Measurements from ENCODE around the gene CITED4. TPM values are rescaled to one million over a fixed set of nuclear protein-coding genes. Genes with fewer than 3 reads are reported as not detected.

Gene CITED4
- total and polyA plus RNA-seq, 9 of the 15 experiments (the other 6 are each of a cell fraction or from before 2014, with no cell fraction given), result 0.11 to 1.2 (median 0.17) TPM; not detected in 2

DNA sequence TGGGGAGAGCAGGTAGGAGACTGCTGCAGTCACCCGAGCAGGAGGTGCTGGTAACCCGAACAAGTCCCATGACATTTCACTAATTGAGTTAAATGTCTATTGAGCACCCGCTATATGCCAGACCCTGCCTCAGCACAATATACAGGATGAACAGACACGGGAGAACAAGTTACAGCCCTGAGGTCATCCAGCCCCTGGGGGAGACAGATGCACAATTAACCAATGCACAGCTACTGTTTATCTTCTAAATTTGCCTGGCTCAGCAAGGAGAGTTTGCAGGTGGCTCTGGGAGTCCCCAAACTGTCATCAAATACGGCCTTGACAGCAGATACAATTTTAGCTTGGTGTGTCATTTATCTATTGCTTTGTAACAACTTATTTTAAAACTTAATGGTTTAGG, 18.1 kb downstream of the CITED4 start:
- no peaks in the 10 kb centered on the region for H3K9me1 ChIP-seq (ENCODE audit: control insufficient read depth, insufficient read depth, low read length)
- no peak overlapping the region for H3K4me2 ChIP-seq (ENCODE audit: insufficient read depth, low read length)
- ChIA-PET CTCF (ENCODE audit: low intra/inter-chr PET ratio) (interaction anchor here (0.6 kb wide), 1 partner anchor 80 kb away, joined by 3 read pairs; no protein-coding TSS in a partner anchor), POLR2A (interaction anchor here (0.6 to 0.7 kb wide), 2 partner anchors 15 to 106 kb away, joined by 3 read pairs; no protein-coding TSS in a partner anchor)
- H3K4me3 ChIP-seq, result no peak overlapping the region
- H3K9ac ChIP-seq (ENCODE audit: insufficient read depth in 1 of 2, low read depth in 2 of 2, low read length in 2 of 2), result no peak overlapping the region
- WGBS (ENCODE audit: insufficient coverage, low coverage, missing lambda C conversion rate), result 61% methylated on average over 5 of the region's 5 CpGs
- H3K9me3 ChIP-seq (replicated peaks; ENCODE audit: control insufficient read depth, insufficient read depth, low read depth, low read length), result no peaks in the 10 kb centered on the region; the same call in 1 of the 2 replicates
- ATAC-seq (no peak), FAIRE-seq (no peak), DNase-seq (ENCODE audit: extremely low read depth in 1 of 4, low spot score in 3 of 4) (no peak)
- no peaks in the 10 kb centered on the region for H3K79me2 ChIP-seq (ENCODE audit: control insufficient read depth, insufficient read depth, low read length)
- H3K27ac ChIP-seq (ENCODE audit: extremely low read depth, low read depth, low read length), result no peak overlapping the region
- H4K20me1 ChIP-seq (replicated peaks; ENCODE audit: control insufficient read depth, insufficient read depth, low read length), result no peaks in the 10 kb centered on the region
- in situ Hi-C loops (cut with MboI) (loop anchor here (5.0 kb wide), 2 partner anchors 62 to 217 kb away; partner anchors contain the start of gene KCNQ4), intact Hi-C loops (cut with micrococcal nuclease) (no loop called here)
- peaks cover 17 to 48% of the 10 kb centered on the region in 2 experiments for H3K4me1 ChIP-seq (replicated peaks in 1 of 2; ENCODE audit: control insufficient read depth in 2 of 2, insufficient read depth in 2 of 2, low read length in 2 of 2)
- no peaks in the 10 kb centered on the region for H3K36me3 ChIP-seq (ENCODE audit: control insufficient read depth, insufficient read depth, low read length)
- H2AFZ ChIP-seq (ENCODE audit: low read depth, low read length), result no peak overlapping the region
- no peaks in the 10 kb centered on the region for H3K27me3 ChIP-seq (ENCODE audit: control insufficient read depth in 2 of 2, insufficient read depth in 2 of 2, low read length in 2 of 2)
- BruUV-seq (replicated peaks), result no TSS peak
- TF ChIP-seq ZFP1 (CRISPR knock-in tag; IDR thresholded peaks at IDR 0.05), result no peak
- TF ChIP-seq, protein P1, sequence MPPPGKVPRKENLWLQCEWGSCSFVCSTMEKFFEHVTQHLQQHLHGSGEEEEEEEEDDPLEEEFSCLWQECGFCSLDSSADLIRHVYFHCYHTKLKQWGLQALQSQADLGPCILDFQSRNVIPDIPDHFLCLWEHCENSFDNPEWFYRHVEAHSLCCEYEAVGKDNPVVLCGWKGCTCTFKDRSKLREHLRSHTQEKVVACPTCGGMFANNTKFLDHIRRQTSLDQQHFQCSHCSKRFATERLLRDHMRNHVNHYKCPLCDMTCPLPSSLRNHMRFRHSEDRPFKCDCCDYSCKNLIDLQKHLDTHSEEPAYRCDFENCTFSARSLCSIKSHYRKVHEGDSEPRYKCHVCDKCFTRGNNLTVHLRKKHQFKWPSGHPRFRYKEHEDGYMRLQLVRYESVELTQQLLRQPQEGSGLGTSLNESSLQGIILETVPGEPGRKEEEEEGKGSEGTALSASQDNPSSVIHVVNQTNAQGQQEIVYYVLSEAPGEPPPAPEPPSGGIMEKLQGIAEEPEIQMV (tag; conservative IDR thresholded peaks at IDR 0.05; ENCODE audit: low read depth), result no peak
- TF ChIP-seq, protein P2, sequence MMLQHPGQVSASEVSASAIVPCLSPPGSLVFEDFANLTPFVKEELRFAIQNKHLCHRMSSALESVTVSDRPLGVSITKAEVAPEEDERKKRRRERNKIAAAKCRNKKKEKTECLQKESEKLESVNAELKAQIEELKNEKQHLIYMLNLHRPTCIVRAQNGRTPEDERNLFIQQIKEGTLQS (IDR thresholded peaks at IDR 0.05), result no peak
- TF ChIP-seq, protein P2 (CRISPR knock-in tag; conservative IDR thresholded peaks at IDR 0.05), result no peak
- TF ChIP-seq, protein P3, sequence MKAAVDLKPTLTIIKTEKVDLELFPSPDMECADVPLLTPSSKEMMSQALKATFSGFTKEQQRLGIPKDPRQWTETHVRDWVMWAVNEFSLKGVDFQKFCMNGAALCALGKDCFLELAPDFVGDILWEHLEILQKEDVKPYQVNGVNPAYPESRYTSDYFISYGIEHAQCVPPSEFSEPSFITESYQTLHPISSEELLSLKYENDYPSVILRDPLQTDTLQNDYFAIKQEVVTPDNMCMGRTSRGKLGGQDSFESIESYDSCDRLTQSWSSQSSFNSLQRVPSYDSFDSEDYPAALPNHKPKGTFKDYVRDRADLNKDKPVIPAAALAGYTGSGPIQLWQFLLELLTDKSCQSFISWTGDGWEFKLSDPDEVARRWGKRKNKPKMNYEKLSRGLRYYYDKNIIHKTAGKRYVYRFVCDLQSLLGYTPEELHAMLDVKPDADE (conservative IDR thresholded peaks at IDR 0.05; ENCODE audit: control insufficient read depth, low read depth, low read length), result no peak
- TF ChIP-seq SP1 (CRISPR knock-in tag; IDR thresholded peaks at IDR 0.05), result no peak
- TF ChIP-seq, protein P4, sequence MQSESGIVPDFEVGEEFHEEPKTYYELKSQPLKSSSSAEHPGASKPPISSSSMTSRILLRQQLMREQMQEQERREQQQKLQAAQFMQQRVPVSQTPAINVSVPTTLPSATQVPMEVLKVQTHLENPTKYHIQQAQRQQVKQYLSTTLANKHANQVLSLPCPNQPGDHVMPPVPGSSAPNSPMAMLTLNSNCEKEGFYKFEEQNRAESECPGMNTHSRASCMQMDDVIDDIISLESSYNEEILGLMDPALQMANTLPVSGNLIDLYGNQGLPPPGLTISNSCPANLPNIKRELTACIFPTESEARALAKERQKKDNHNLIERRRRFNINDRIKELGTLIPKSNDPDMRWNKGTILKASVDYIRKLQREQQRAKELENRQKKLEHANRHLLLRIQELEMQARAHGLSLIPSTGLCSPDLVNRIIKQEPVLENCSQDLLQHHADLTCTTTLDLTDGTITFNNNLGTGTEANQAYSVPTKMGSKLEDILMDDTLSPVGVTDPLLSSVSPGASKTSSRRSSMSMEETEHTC (IDR thresholded peaks at IDR 0.05), result no peak
- TF ChIP-seq SMARCB1 (IDR thresholded peaks at IDR 0.05; ENCODE audit: insufficient read length, low read depth), result no peak
- no peak for TF ChIP-seq ZNF282 (CRISPR knock-in tag; IDR thresholded peaks at IDR 0.05)
- TF ChIP-seq EGR1 (conservative IDR thresholded peaks at IDR 0.05), result no peak
- TF ChIP-seq, protein P5, sequence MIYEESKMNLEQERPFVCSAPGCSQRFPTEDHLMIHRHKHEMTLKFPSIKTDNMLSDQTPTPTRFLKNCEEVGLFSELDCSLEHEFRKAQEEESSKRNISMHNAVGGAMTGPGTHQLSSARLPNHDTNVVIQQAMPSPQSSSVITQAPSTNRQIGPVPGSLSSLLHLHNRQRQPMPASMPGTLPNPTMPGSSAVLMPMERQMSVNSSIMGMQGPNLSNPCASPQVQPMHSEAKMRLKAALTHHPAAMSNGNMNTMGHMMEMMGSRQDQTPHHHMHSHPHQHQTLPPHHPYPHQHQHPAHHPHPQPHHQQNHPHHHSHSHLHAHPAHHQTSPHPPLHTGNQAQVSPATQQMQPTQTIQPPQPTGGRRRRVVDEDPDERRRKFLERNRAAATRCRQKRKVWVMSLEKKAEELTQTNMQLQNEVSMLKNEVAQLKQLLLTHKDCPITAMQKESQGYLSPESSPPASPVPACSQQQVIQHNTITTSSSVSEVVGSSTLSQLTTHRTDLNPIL (CRISPR knock-in tag; IDR thresholded peaks at IDR 0.05), result no peak
- no peak for TF ChIP-seq NR3C1 (CRISPR knock-in tag; IDR thresholded peaks at IDR 0.05)
- TF ChIP-seq KLF16 (IDR thresholded peaks at IDR 0.05), result no peak
- TF ChIP-seq NCOA2 (IDR thresholded peaks at IDR 0.05; ENCODE audit: partially characterized antibody in 2 of 2), result no peak
- no peak for TF ChIP-seq KDM4B (IDR thresholded peaks at IDR 0.05; ENCODE audit: borderline replicate concordance in 2 of 2, low read depth in 1 of 2)
- TF ChIP-seq PHB2 (IDR thresholded peaks at IDR 0.05; ENCODE audit: low read depth), result no peak
- no peak for TF ChIP-seq NELFE (IDR thresholded peaks at IDR 0.05; ENCODE audit: insufficient read depth, insufficient read length)
- no peak for TF ChIP-seq KLF10 (CRISPR knock-in tag; IDR thresholded peaks at IDR 0.05)

Measured in K562 (cell line).